Esophagus muscularis mucosa (tissue), 4 donors: ENCODE data around the gene OR2A14.

Source experiments
- EP300 ChIP-seq: sonication (generic); formaldehyde crosslinking; IDR thresholded peaks from one replicate; pipeline ENCODE4 v1.6.1; 2017; ENCODE audit warnings: antibody characterized with exemption
- POLR2A ChIP-seq: fragments of 450-650 bp; IDR thresholded peaks from one replicate; pipeline ENCODE4 v1.6.1; 2017; ENCODE audit warnings: antibody characterized with exemption, moderate library complexity, mild to moderate bottlenecking, low read depth
- POLR2AphosphoS5 ChIP-seq, 2 donors: sonication (generic); formaldehyde crosslinking; IDR thresholded peaks; one replicate each; pipeline ENCODE4 v1.6.1; 2017; ENCODE audit warnings: antibody characterized with exemption in 2 of 2
- TF ChIP-seq, protein P1 (sequence below), 3 experiments: fragments of 200-600 bp in 2 of 3; fragments of 450-650 bp in 1 of 3; sonication (generic) in 2 of 3; IDR thresholded peaks; one replicate each; pipeline ENCODE4 v1.5.1; 2017 to 2019; ENCODE audit warnings: antibody characterized with exemption in 3 of 3, mild to moderate bottlenecking in 2 of 3, moderate library complexity in 1 of 3

DNA sequence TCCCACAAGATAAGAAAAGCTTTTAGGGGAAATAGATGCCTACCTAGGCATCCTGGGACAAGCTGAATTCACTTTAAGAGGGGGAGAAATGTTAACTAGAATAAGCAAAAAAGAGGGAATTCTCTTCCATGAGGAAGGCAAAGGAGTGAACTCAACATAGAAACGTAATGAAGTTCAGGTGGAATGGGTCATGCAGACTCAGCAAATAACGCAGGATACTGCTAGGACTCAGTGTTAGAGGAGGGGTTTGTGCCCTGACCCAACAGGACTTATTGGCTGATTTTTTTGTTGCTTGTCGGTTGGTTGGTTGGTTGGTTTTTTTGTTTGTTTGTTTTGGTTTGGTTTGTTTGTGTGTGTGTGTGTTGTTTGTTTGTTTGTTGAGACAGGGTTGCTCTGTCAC, 9.3 kb downstream of the OR2A14 start:
- TF ChIP-seq, protein P1, sequence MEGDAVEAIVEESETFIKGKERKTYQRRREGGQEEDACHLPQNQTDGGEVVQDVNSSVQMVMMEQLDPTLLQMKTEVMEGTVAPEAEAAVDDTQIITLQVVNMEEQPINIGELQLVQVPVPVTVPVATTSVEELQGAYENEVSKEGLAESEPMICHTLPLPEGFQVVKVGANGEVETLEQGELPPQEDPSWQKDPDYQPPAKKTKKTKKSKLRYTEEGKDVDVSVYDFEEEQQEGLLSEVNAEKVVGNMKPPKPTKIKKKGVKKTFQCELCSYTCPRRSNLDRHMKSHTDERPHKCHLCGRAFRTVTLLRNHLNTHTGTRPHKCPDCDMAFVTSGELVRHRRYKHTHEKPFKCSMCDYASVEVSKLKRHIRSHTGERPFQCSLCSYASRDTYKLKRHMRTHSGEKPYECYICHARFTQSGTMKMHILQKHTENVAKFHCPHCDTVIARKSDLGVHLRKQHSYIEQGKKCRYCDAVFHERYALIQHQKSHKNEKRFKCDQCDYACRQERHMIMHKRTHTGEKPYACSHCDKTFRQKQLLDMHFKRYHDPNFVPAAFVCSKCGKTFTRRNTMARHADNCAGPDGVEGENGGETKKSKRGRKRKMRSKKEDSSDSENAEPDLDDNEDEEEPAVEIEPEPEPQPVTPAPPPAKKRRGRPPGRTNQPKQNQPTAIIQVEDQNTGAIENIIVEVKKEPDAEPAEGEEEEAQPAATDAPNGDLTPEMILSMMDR (IDR thresholded peaks at IDR 0.05): no peak
- TF ChIP-seq POLR2A (no peak), POLR2AphosphoS5 (IDR thresholded peaks at IDR 0.05) (no peak), EP300 (no peak)
